Suppressor macrophage treated with lipopolysaccharide for 4 hours (primary cell): ENCODE results near the gene P2RX1.
A peak's percentile ranks its signal among the peaks of the same experiment; 100 is the strongest.

Experiments
- DNase-seq: peaks from one replicate; pipeline ENCODE4 v3.0.0-alpha.2; 2020

P2RX1 gene

GRCh38 chr17:3848229-3848835, 67.9 kb downstream of the P2RX1 start:
- DNase-seq: peak; percentile 20

DNA sequence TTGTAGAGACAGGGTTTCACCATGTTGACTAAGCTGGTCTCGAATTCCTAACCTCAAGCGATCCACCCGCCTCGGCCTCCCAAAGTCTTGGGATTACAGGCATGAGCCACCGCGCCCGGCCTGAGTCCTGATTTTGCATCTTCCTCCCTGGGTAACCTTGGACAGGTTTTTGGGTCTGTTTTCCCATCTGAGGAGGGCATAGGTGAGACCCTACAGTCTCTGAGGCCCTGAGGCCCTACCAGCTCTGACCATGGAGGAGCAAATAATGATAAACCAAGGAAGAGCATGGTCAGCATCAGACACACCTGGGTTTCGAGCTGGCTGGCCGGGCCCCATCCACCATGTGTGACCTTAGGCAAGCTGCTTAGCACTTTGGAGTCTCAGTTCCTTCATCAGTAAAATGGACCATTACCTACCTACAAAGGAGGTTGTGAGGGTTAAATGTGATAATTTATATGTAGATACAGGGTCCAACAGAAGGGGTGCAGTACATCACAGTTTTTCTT, 69.0 kb downstream of the P2RX1 start:
- no peak for DNase-seq
